Mesothelial cell of epicardium (in vitro differentiated cells): ENCODE data around the gene PLXNA2. TPM values are rescaled to one million over a fixed set of nuclear protein-coding genes. Genes with fewer than 3 reads are reported as not detected.

Source experiments
- DNase-seq, 2 experiments: peaks; one replicate each; pipeline ENCODE4 v3.0.0; 2021; ENCODE audit warnings: low spot score in 2 of 2; ENCODE audit not compliant: unreplicated experiment in 2 of 2
- H3K27ac Mint-ChIP-seq: 2 replicates; pipeline ENCODE4 v1.8.0; 2021; ENCODE audit warnings: mixed read lengths
- H3K27me3 Mint-ChIP-seq: 2 replicates; pipeline ENCODE4 v1.8.0; 2021; ENCODE audit warnings: low read depth, mixed read lengths
- H3K36me3 Mint-ChIP-seq: 2 replicates; pipeline ENCODE4 v1.8.0; 2021; ENCODE audit warnings: mixed read lengths
- H3K4me1 Mint-ChIP-seq: 2 replicates; pipeline ENCODE4 v1.8.0; 2021; ENCODE audit warnings: mixed read lengths
- H3K4me3 Mint-ChIP-seq: 2 replicates; pipeline ENCODE4 v1.8.0; 2021; ENCODE audit warnings: mild to moderate bottlenecking, moderate library complexity, mixed read lengths
- H3K9me3 Mint-ChIP-seq: 2 replicates; pipeline ENCODE4 v1.8.0; 2021; ENCODE audit warnings: mixed read lengths
- total RNA-seq: library from RNA; stranded (reverse); gene quantifications from 3 replicates; pipeline ENCODE4 v1.2.1, GENCODE V29; 2021
- TF ChIP-seq, protein P1 (sequence below): fragments of 200-600 bp; sonication (generic); IDR thresholded peaks from one replicate; pipeline ENCODE4 v1.5.0; 2021; ENCODE audit warnings: antibody characterized with exemption; ENCODE audit not compliant: unreplicated experiment

The PLXNA2 gene
- total RNA-seq, 1 donor from 2014 or later, result 14.7 TPM

DNA sequence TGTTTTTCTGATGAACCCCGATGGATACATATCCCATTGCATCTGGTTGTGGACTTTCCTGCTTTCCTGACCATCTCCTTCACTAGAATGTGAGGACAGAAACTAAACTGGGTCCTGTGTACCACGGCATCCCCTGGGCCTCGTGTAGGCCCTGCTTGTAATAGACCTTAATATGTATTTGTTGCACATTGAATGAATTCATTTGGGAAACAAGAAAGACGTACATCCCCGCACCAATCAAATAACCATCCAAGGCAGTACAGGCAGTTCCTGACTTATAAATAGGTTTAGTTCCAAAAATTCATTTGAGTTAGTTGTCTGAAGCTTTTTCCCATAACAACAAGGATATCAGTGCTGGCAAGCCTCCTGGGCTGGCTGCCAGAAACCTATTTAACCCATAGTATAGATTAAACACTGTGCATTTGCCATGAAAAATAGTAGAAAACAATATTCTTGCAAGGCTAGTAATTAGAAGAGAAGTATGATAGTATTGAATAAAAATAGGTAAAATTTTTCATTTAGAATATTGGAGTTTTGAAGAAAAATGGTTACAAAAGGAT is 251.4 kb downstream of the PLXNA2 start:
- no peaks in the 10 kb centered on the region for H3K36me3 Mint-ChIP-seq

DNA sequence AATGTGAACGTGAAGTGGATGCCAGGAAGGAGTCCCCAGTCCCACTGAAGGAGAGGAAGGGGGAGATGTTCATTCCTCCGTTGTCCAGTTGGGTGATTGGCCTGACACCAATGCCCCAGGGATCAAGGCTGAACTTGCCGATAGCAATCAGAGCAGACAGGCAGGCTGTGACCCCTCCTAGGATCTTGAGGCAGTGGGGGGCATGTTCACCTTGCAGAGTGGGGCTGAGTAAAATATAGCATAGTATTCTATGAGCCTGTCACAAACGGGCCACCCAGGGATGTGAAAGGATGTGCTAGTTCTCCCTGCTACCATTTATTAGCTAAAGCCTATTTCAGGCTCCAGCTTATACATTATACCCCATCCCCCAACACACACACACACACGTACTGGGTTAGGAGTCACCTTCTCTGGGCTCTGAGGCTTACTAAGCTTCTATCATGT is 252.6 kb downstream of the PLXNA2 start:
- H3K27me3 Mint-ChIP-seq, result peaks cover 53% of the 10 kb centered on the region
- H3K9me3 Mint-ChIP-seq, result peaks cover 15% of the 10 kb centered on the region
- no peak for DNase-seq
- H3K27ac Mint-ChIP-seq, result no peak overlapping the region
- peaks cover 7% of the 10 kb centered on the region for H3K4me1 Mint-ChIP-seq
- TF ChIP-seq, protein P1, sequence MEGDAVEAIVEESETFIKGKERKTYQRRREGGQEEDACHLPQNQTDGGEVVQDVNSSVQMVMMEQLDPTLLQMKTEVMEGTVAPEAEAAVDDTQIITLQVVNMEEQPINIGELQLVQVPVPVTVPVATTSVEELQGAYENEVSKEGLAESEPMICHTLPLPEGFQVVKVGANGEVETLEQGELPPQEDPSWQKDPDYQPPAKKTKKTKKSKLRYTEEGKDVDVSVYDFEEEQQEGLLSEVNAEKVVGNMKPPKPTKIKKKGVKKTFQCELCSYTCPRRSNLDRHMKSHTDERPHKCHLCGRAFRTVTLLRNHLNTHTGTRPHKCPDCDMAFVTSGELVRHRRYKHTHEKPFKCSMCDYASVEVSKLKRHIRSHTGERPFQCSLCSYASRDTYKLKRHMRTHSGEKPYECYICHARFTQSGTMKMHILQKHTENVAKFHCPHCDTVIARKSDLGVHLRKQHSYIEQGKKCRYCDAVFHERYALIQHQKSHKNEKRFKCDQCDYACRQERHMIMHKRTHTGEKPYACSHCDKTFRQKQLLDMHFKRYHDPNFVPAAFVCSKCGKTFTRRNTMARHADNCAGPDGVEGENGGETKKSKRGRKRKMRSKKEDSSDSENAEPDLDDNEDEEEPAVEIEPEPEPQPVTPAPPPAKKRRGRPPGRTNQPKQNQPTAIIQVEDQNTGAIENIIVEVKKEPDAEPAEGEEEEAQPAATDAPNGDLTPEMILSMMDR, result no peak
- no peaks in the 10 kb centered on the region for H3K36me3 Mint-ChIP-seq
- no peak overlapping the region for H3K4me3 Mint-ChIP-seq

More for the DNA sequence above, 251.4 kb downstream of the PLXNA2 start:
- Mint-ChIP-seq H3K4me1 (peaks cover 4% of the 10 kb centered on the region), H3K27ac (no peak overlapping the region), H3K9me3 (peaks cover 15% of the 10 kb centered on the region), H3K27me3 (peaks cover 53% of the 10 kb centered on the region), H3K4me3 (no peak overlapping the region)
- no peak for DNase-seq
- TF ChIP-seq, protein P1, result no peak

DNA sequence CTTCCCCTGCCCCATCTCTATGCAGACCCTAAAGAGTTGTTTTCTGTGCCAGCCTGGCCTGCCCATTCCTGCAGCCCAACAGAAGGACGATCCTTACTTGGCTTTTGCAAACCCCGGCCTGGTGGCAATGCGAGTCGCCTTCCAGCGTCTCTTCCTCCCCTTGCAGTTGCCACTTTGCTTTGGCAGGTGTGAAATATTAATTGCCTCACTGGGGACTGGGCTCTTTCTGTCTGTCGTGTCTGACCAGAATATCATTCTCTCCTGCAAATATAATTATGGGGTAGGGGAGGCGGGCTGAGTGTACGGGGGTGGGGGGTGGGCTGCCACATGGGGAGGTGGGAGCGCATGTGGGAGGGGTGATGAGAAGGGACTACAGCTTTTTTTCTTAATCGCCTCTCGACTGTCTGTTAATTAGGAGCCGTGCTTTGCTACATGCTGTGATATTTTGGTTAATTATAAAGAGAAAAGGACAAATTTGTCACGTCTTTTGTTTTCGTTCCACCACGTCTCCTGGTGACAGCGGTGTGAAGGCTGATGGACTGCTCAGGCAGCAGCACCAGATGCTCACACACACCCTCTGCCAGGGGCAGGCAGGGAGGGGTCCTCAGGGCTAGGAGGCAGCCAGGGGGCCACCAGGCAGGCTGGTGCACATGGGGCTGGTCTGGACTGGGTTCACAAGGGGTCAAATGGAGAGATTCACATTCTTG is 253.2 kb downstream of the PLXNA2 start:
- Mint-ChIP-seq H3K36me3 (no peaks in the 10 kb centered on the region), H3K9me3 (peaks cover 15% of the 10 kb centered on the region), H3K27ac (no peak overlapping the region), H3K4me3 (no peak overlapping the region), H3K4me1 (peaks cover 7% of the 10 kb centered on the region), H3K27me3 (peaks cover 53% of the 10 kb centered on the region)
- TF ChIP-seq, protein P1, result no peak
- DNase-seq, result no peak

DNA sequence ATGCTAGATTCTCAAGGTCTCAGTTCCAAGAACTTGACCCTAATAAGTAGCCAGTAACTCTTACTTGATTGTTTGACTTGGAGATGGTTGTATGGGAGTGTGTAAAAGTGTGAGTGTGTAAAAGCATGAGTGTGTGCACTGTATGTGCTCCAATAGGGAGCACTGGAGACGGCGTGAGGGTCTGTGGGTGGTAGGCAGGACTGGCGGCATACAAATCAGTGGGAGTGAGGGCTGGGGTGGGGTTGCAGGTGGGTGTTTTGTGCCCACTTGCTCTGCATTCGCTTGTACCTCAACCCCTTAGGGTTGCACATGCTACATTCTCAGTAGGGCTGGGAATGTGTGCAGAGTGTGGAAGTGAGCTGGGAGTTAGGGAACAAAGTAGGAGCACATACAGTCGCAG is 253.7 kb downstream of the PLXNA2 start:
- DNase-seq, result no peak
- H3K27ac Mint-ChIP-seq, result no peak overlapping the region
- TF ChIP-seq, protein P1, result no peak
- no peak overlapping the region for H3K4me3 Mint-ChIP-seq
- peaks cover 7% of the 10 kb centered on the region for H3K4me1 Mint-ChIP-seq
- peaks cover 53% of the 10 kb centered on the region for H3K27me3 Mint-ChIP-seq
- no peaks in the 10 kb centered on the region for H3K36me3 Mint-ChIP-seq
- peaks cover 15% of the 10 kb centered on the region for H3K9me3 Mint-ChIP-seq

DNA sequence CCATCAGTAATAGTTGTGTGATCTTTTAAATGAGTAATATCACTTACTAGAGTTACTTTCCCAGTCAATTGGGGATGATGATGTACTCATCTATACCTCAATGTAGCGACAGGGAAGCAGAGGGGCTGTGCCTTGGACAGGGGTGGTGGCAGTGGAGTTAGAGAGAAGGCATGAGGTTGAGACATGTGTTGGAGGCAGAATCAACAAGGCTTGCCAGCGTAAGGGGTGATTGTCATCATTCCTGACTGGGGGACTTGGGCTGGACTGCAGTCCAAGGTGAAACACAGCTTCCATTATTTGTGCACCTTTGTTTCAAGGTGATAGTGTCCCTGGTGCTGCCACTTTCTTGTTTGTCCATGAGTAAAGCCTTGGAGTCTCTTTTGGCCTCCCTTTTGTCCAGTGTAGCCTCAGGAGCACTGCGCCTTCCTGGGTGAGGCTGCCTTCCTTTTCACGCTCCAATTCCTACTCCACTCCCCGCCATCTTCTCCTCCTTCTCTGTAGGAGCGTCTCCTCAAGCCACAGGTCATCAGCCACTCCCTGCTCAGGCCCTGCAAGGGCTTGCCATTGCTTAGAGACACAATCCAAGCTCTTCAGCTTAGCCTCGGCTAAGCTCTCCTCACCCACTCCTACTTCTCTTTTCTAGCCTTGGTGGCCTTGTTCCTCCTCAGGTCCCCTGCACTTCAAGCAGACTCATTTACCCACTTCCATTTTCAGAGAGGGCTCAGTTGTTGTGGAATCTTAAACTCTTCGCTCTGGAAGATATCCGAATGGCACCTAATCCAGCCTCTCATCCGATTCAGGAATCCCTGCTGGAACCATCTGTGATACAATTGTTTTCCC is 255.6 kb downstream of the PLXNA2 start:
- DNase-seq, result no peak
- H3K27ac Mint-ChIP-seq, result no peak overlapping the region
- no peak overlapping the region for H3K4me3 Mint-ChIP-seq
- H3K4me1 Mint-ChIP-seq, result peaks cover 7% of the 10 kb centered on the region
- TF ChIP-seq, protein P1, result no peak
- no peaks in the 10 kb centered on the region for H3K36me3 Mint-ChIP-seq
- H3K27me3 Mint-ChIP-seq, result peaks cover 49% of the 10 kb centered on the region
- H3K9me3 Mint-ChIP-seq, result peaks cover 8% of the 10 kb centered on the region
